OCI-LY7 (cell line): ENCODE data around the gene TUBB6.

ENCODE experiments used
- CTCF ChIP-seq: fragments of 200-600 bp; sonication (generic); conservative IDR thresholded peaks from 2 replicates; pipeline ENCODE4 v1.5.1; 2014; ENCODE audit warnings: mild to moderate bottlenecking, antibody characterized with exemption, low read length, moderate library complexity, mixed read lengths
- EZH2phosphoT487 ChIP-seq: fragments of 200-600 bp; sonication (generic); IDR thresholded peaks from 2 replicates; pipeline ENCODE4 v1.6.1; 2018; ENCODE audit warnings: low read depth, borderline replicate concordance, mild to moderate bottlenecking, mixed run types, antibody characterized with exemption, low read length, moderate library complexity, mixed read lengths

GRCh38 chr18:12338382-12338781, 30.3 kb downstream of the TUBB6 start:
- TF ChIP-seq CTCF (no peak), EZH2phosphoT487 (no peak)
